Peyer's patch (tissue), 4 donors: ENCODE data around the gene TWNK. TPM values are rescaled to one million over a fixed set of nuclear protein-coding genes. Genes with fewer than 3 reads are reported as not detected.

Experiments
- DNase-seq, 3 donors: peaks; one replicate each; pipeline ENCODE4 v3.0.0-alpha.2; 2017 to 2019
- H3K27ac ChIP-seq, 4 donors: fragments of 200-600 bp; sonication (generic); one replicate each; pipeline ENCODE4 v1.5.1; 2016 to 2019
- H3K27me3 ChIP-seq, 2 donors: fragments of 200-600 bp; sonication (generic); one replicate each; pipeline ENCODE4 v1.5.1; 2019
- H3K36me3 ChIP-seq, 3 donors: fragments of 200-600 bp; sonication (generic); one replicate each; pipeline ENCODE4 v1.5.1; 2016 to 2019
- H3K4me1 ChIP-seq, 4 donors: fragments of 200-600 bp; sonication (generic); one replicate each; pipeline ENCODE4 v1.5.1; 2016 to 2019
- H3K4me3 ChIP-seq, 4 donors: fragments of 200-600 bp; sonication (generic); 1 replicate in 3 of 4; 2 replicates in 1 of 4; pipeline ENCODE4 v1.5.1; 2016 to 2019; ENCODE audit warnings: mild to moderate bottlenecking in 1 of 4
- H3K9me3 ChIP-seq, 4 donors: fragments of 200-600 bp; sonication (generic); one replicate each; pipeline ENCODE4 v1.5.1; 2016 to 2019; ENCODE audit warnings: mild to moderate bottlenecking in 1 of 4
- CTCF ChIP-seq, 6 experiments: fragments of 450-650 bp in 4 of 6; fragments of 200-600 bp in 2 of 6; sonication (generic) in 1 of 6; IDR thresholded peaks; one replicate each; pipeline ENCODE4 v1.5.1; 2017 to 2019; ENCODE audit warnings: antibody characterized with exemption in 6 of 6, mild to moderate bottlenecking in 3 of 6, moderate library complexity in 1 of 6
- POLR2A ChIP-seq, 2 donors: fragments of 450-650 bp; IDR thresholded peaks; one replicate each; pipeline ENCODE4 v1.5.1; 2017; ENCODE audit warnings: antibody characterized with exemption in 2 of 2, mild to moderate bottlenecking in 2 of 2, moderate library complexity in 2 of 2
- total RNA-seq, 4 donors: library from RNA; depleted of rRNA; stranded (reverse); fragments of >200 nt; gene quantifications; one replicate each; pipeline ENCODE4 v1.1.0, GENCODE V29; 2016

Gene TWNK
- total RNA-seq, 4 donors from 2014 or later = 3.8 to 18.2 (median 4.4) TPM

- Histone ChIP-seq H3K27ac (no peak overlapping the region), H3K4me1 (no peaks in the 10 kb centered on the region), H3K9me3 (no peaks in the 10 kb centered on the region), H3K36me3 (peaks cover 0 to 97% (median 0%) of the 10 kb centered on the region in 3 donors), H3K27me3 (no peaks in the 10 kb centered on the region), H3K4me3 (no peak overlapping the region)
- TF ChIP-seq CTCF (IDR thresholded peaks at IDR 0.05) = no peak
- no peak for TF ChIP-seq POLR2A (IDR thresholded peaks at IDR 0.05)
- no peak for DNase-seq
These were observed 38.4 kb upstream of the TWNK start for GRCh38 chr10:100948916-100949315.

- Histone ChIP-seq H3K4me1 (no peaks in the 10 kb centered on the region), H3K27ac (no peak overlapping the region), H3K9me3 (no peaks in the 10 kb centered on the region), H3K36me3 (peaks cover 0 to 60% (median 3%) of the 10 kb centered on the region in 3 donors), H3K4me3 (no peak overlapping the region), H3K27me3 (no peaks in the 10 kb centered on the region)
- DNase-seq = no peak
- TF ChIP-seq CTCF (IDR thresholded peaks at IDR 0.05) (no peak), POLR2A (IDR thresholded peaks at IDR 0.05) (no peak)
These were observed 27.1 kb upstream of the TWNK start for GRCh38 chr10:100960251-100960650.

GRCh38 chr10:100962351-100963080 is 24.8 kb upstream of the TWNK start:
- no peaks in the 10 kb centered on the region for H3K9me3 ChIP-seq
- H3K27me3 ChIP-seq = no peaks in the 10 kb centered on the region
- peaks cover 0 to 50% (median 3%) of the 10 kb centered on the region in 3 donors for H3K36me3 ChIP-seq
- no peaks in the 10 kb centered on the region for H3K4me1 ChIP-seq
- TF ChIP-seq CTCF (IDR thresholded peaks at IDR 0.05) (no peak), POLR2A (IDR thresholded peaks at IDR 0.05) (no peak)
- H3K4me3 ChIP-seq = no peak overlapping the region
- H3K27ac ChIP-seq = no peak overlapping the region
- no peak for DNase-seq

GRCh38 chr10:100963826-100964225 is 23.5 kb upstream of the TWNK start:
- Histone ChIP-seq H3K36me3 (peaks cover 0 to 39% (median 3%) of the 10 kb centered on the region in 3 donors), H3K9me3 (no peaks in the 10 kb centered on the region), H3K4me1 (peaks cover 0 to 11% (median 2%) of the 10 kb centered on the region in 4 donors), H3K27ac (no peak overlapping the region), H3K4me3 (no peak overlapping the region), H3K27me3 (no peaks in the 10 kb centered on the region)
- TF ChIP-seq CTCF (IDR thresholded peaks at IDR 0.05) = no peak
- TF ChIP-seq POLR2A (IDR thresholded peaks at IDR 0.05) = no peak
- DNase-seq = no peak

GRCh38 chr10:100965820-100966219 is 21.5 kb upstream of the TWNK start:
- no peak for DNase-seq
- H3K27ac ChIP-seq = no peak overlapping the region
- TF ChIP-seq CTCF (IDR thresholded peaks at IDR 0.05) (no peak), POLR2A (IDR thresholded peaks at IDR 0.05) (no peak)
- H3K4me3 ChIP-seq = no peak overlapping the region
- H3K27me3 ChIP-seq = no peaks in the 10 kb centered on the region
- peaks cover 0 to 14% (median 7%) of the 10 kb centered on the region in 4 donors for H3K4me1 ChIP-seq
- H3K9me3 ChIP-seq = no peaks in the 10 kb centered on the region
- peaks cover 0 to 24% (median 0%) of the 10 kb centered on the region in 3 donors for H3K36me3 ChIP-seq
